Testis (tissue), 2 donors: ENCODE measurements around the gene KIF26A.

ENCODE experiments used
- POLR2A ChIP-seq: fragments of 450-650 bp; IDR thresholded peaks from one replicate; pipeline ENCODE4 v1.6.1; 2017; ENCODE audit warnings: antibody characterized with exemption, mild to moderate bottlenecking, moderate library complexity
- TF ChIP-seq, protein P1 (sequence below), 3 experiments: fragments of 450-650 bp in 2 of 3; fragments of 200-600 bp in 1 of 3; sonication (generic) in 1 of 3; IDR thresholded peaks; one replicate each; pipeline ENCODE4 v1.5.1; 2016 to 2019; ENCODE audit warnings: antibody characterized with exemption in 3 of 3, mild to moderate bottlenecking in 2 of 3, moderate library complexity in 1 of 3

GRCh38 chr14:104174051-104174450 is 35.7 kb downstream of the KIF26A start:
- no peak for TF ChIP-seq POLR2A
- TF ChIP-seq, protein P1, sequence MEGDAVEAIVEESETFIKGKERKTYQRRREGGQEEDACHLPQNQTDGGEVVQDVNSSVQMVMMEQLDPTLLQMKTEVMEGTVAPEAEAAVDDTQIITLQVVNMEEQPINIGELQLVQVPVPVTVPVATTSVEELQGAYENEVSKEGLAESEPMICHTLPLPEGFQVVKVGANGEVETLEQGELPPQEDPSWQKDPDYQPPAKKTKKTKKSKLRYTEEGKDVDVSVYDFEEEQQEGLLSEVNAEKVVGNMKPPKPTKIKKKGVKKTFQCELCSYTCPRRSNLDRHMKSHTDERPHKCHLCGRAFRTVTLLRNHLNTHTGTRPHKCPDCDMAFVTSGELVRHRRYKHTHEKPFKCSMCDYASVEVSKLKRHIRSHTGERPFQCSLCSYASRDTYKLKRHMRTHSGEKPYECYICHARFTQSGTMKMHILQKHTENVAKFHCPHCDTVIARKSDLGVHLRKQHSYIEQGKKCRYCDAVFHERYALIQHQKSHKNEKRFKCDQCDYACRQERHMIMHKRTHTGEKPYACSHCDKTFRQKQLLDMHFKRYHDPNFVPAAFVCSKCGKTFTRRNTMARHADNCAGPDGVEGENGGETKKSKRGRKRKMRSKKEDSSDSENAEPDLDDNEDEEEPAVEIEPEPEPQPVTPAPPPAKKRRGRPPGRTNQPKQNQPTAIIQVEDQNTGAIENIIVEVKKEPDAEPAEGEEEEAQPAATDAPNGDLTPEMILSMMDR (IDR thresholded peaks at IDR 0.05): no peak
